SK-N-MC (cell line): ENCODE results near the gene SLC50A1.
"Not testable (repeated sequence)": the region's sequence is repeated elsewhere in the genome, so short reads cannot be mapped to it uniquely, and the experiment has no call there.

ENCODE experiments used
- DNase-seq: peaks from one replicate; pipeline ENCODE4 v3.0.0-alpha.2; 2011; ENCODE audit warnings: low read depth, low spot score
- H3K27ac ChIP-seq: fragments of 200-600 bp; sonication (generic); 2 replicates; pipeline ENCODE4 v1.5.1; 2016; ENCODE audit warnings: mixed run types
- H3K36me3 ChIP-seq: fragments of 200-600 bp; sonication (generic); 2 replicates; pipeline ENCODE4 v1.6.1; 2017; ENCODE audit warnings: antibody characterized with exemption, low read length, mixed read lengths; ENCODE audit not compliant: insufficient read depth
- H3K4me3 ChIP-seq: fragments of 200-600 bp; sonication (generic); 2 replicates; pipeline ENCODE4 v1.5.1; 2016
- H3K9ac ChIP-seq: fragments of 200-600 bp; sonication (generic); 2 replicates; pipeline ENCODE4 v1.8.0; 2017; ENCODE audit warnings: mixed run types, mixed read lengths; ENCODE audit not compliant: insufficient read length
- H3K9me3 ChIP-seq: fragments of 200-600 bp; sonication (generic); 2 replicates; pipeline ENCODE4 v1.6.1; 2017; ENCODE audit warnings: low read depth, mild to moderate bottlenecking, antibody characterized with exemption, low read length, moderate library complexity, mixed read lengths
- EZH2 ChIP-seq: fragments of 200-600 bp; sonication (generic); IDR thresholded peaks from one replicate; pipeline ENCODE4 v1.6.1; 2017; ENCODE audit warnings: antibody characterized with exemption
- FOXP2 ChIP-seq: optimal IDR thresholded peaks from 2 replicates; pipeline ENCODE3; 2011; ENCODE audit warnings: mild to moderate bottlenecking, moderate library complexity; ENCODE audit not compliant: insufficient read depth; ENCODE audit errors: extremely low read length, control extremely low read depth
- POLR2AphosphoS5 ChIP-seq: IDR thresholded peaks from 2 replicates; pipeline ENCODE4 v1.6.1; 2012; ENCODE audit warnings: mild to moderate bottlenecking, low read depth, low read length, borderline replicate concordance

The SLC50A1 gene

GRCh38 chr1:155137154-155137949 is 1.7 kb downstream of the SLC50A1 start:
- TF ChIP-seq FOXP2 (no peak), EZH2 (no peak), POLR2AphosphoS5 (no peak)
- H3K36me3 ChIP-seq: peaks cover 15% of the 10 kb centered on the region
- DNase-seq: no peak
- H3K9me3 ChIP-seq: no peaks in the 10 kb centered on the region
- H3K4me3 ChIP-seq: peak overlapping the region; percentile 83; the same call in 1 of the 2 replicates
- no peak overlapping the region for H3K9ac ChIP-seq
- H3K27ac ChIP-seq: peak overlapping the region; percentile 5; the same call in 1 of the 2 replicates

- DNase-seq: peak; percentile 18
- no peaks in the 10 kb centered on the region for H3K36me3 ChIP-seq
- TF ChIP-seq EZH2: no peak
- TF ChIP-seq FOXP2: peak; percentile 40
- peak; percentile 90 for TF ChIP-seq POLR2AphosphoS5
- H3K9ac ChIP-seq: peak within 1 kb of the TSS; percentile 91
- H3K9me3 ChIP-seq: no peaks in the 10 kb centered on the region
- H3K27ac ChIP-seq: peak within 1 kb of the TSS; percentile 26; the same call in 1 of the 2 replicates
- H3K4me3 ChIP-seq: peak within 1 kb of the TSS; percentile 88
Measured at GRCh38 chr1:155139895-155140629, 4.4 kb downstream of the SLC50A1 start, which contains the start of gene DPM3. DPM3 (minus strand) TSS chr1:155140531; CDS start chr1:155140240, 291 bp downstream.

- Histone ChIP-seq H3K36me3 (no peaks in the 10 kb centered on the region), H3K4me3 (peak overlapping the region; percentile 88), H3K9ac (peak overlapping the region; percentile 91), H3K27ac (no peak overlapping the region), H3K9me3 (no peaks in the 10 kb centered on the region)
- no peak for DNase-seq
- TF ChIP-seq EZH2: no peak
- no peak for TF ChIP-seq FOXP2
- TF ChIP-seq POLR2AphosphoS5: no peak
Measured at GRCh38 chr1:155140630-155140953, 4.9 kb downstream of the SLC50A1 start.

GRCh38 chr1:155141749-155142148 is 6.1 kb downstream of the SLC50A1 start:
- Histone ChIP-seq H3K27ac (no peak overlapping the region), H3K9ac (no peak overlapping the region), H3K9me3 (no peaks in the 10 kb centered on the region), H3K4me3 (no peak overlapping the region), H3K36me3 (no peaks in the 10 kb centered on the region)
- DNase-seq: no peak
- TF ChIP-seq FOXP2: no peak
- TF ChIP-seq POLR2AphosphoS5: no peak
- TF ChIP-seq EZH2: no peak

- no peak overlapping the region for H3K4me3 ChIP-seq
- TF ChIP-seq EZH2 (no peak), FOXP2 (no peak), POLR2AphosphoS5 (no peak)
- H3K9ac ChIP-seq: no peak overlapping the region
- no peaks in the 10 kb centered on the region for H3K9me3 ChIP-seq
- no peaks in the 10 kb centered on the region for H3K36me3 ChIP-seq
- no peak overlapping the region for H3K27ac ChIP-seq
- no peak for DNase-seq
Measured at GRCh38 chr1:155145491-155145890, 9.8 kb downstream of the SLC50A1 start.

DNA sequence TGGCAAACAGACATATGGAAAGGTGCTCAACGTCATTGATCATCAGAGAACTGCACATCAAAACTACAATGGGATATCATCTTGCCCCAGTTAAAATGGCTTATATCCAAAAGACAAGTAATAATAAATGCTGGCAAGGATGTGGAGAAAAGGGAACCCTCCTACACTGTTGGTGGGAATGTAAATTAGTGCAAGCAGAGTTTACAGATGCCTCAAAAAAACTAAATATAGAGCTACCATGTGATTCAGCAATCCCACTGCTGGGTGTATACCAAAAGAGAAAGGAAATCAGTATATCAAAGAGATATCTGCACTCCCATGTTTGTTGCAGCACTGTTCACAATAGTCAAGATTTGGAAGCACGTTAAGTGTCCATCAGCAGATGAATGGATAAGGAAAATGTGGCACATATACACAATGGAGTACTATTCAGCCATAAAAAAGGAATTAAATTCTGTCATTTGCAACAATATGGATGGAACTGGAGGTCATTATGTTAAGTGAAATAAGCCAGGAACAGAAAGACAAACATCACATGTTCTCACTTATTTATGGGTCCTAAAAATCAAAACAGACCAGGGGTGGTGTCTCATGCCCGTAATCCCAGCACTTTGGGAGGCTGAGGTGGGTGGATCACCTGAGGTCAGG is 20.5 kb downstream of the SLC50A1 start:
- DNase-seq, H3K4me3 ChIP-seq, H3K9ac ChIP-seq, H3K36me3 ChIP-seq, H3K27ac ChIP-seq, H3K9me3 ChIP-seq: not testable (repeated sequence)

GRCh38 chr1:155158991-155159390 is 23.3 kb downstream of the SLC50A1 start:
- DNase-seq: no peak
- Histone ChIP-seq H3K4me3 (no peak overlapping the region), H3K9me3 (no peaks in the 10 kb centered on the region), H3K9ac (no peak overlapping the region), H3K36me3 (no peaks in the 10 kb centered on the region), H3K27ac (no peak overlapping the region)
- TF ChIP-seq POLR2AphosphoS5 (no peak), EZH2 (no peak), FOXP2 (no peak)

- TF ChIP-seq EZH2 (no peak), FOXP2 (no peak), POLR2AphosphoS5 (no peak)
- no peaks in the 10 kb centered on the region for H3K9me3 ChIP-seq
- DNase-seq: no peak
- no peak overlapping the region for H3K9ac ChIP-seq
- H3K4me3 ChIP-seq: no peak overlapping the region
- no peaks in the 10 kb centered on the region for H3K36me3 ChIP-seq
- no peak overlapping the region for H3K27ac ChIP-seq
Measured at GRCh38 chr1:155160128-155160527, 24.5 kb downstream of the SLC50A1 start.

DNA sequence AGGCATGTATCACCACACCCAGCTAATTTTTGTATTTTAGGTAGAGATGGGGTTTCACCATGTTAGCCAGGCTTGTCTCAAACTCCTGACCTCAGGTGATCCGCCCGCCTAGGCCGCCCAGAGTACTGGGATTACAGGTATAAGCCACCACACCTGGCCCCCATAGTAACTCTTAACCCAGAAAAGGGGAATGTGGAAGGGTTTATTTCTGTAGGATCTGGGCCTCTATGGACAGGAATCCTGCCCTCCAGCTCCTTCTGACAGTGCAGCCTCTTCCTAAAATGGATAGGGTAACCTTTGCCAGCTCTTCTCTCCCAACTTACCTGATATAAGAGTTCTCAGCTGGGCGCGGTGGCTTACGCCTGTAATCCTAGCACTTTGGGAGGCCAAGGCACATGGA is 27.0 kb downstream of the SLC50A1 start:
- not testable (repeated sequence) for DNase-seq, H3K9ac ChIP-seq, H3K9me3 ChIP-seq, H3K36me3 ChIP-seq, H3K27ac ChIP-seq, H3K4me3 ChIP-seq

DNA sequence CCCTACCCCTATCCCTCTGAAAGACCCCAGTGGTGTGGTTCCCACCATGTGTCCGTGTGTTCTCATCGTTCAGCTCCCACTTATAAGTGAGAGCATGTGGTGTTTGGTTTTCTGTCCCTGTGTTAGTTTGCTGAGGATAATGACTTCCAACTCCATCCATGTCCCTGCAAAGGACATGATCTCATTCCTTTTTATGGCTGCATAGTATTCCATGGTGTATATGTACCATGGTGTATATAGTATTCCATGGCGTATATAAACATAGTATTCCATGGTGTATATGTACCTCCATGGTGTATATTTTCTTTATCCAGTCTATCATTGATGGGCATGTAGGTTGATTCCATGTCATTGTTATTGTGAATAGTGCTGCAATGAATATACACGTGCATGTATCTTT is 28.1 kb downstream of the SLC50A1 start:
- not testable (repeated sequence) for DNase-seq, H3K9ac ChIP-seq, H3K4me3 ChIP-seq, H3K9me3 ChIP-seq, H3K36me3 ChIP-seq, H3K27ac ChIP-seq

- not testable (repeated sequence) for H3K9ac ChIP-seq, H3K4me3 ChIP-seq, H3K9me3 ChIP-seq, H3K27ac ChIP-seq, H3K36me3 ChIP-seq, DNase-seq
Measured at GRCh38 chr1:155164625-155165024, 29.0 kb downstream of the SLC50A1 start.
